ENCODE results near the gene MTMR2.

The MTMR2 gene

DNA sequence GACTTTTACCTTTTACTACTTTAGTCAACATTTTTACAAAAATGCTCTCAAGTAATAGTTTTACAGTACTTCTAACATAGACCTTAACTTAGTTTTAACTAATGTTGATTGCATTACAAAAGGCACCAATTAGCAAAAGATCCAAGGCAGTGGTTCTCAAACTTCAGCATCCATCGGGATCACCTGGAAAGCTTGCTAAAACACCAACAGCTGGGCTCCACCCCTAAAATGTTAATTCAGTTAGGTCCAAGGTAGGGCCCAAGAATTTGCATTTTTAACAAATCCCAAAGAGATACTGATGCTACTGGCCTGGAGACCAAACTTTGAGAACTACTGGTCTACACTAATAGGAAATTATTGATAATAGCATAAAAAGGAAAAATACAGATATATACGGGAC, 5.9 kb downstream of the MTMR2 start:
- DNase-seq (ENCODE audit: low spot score) = no peak

DNA sequence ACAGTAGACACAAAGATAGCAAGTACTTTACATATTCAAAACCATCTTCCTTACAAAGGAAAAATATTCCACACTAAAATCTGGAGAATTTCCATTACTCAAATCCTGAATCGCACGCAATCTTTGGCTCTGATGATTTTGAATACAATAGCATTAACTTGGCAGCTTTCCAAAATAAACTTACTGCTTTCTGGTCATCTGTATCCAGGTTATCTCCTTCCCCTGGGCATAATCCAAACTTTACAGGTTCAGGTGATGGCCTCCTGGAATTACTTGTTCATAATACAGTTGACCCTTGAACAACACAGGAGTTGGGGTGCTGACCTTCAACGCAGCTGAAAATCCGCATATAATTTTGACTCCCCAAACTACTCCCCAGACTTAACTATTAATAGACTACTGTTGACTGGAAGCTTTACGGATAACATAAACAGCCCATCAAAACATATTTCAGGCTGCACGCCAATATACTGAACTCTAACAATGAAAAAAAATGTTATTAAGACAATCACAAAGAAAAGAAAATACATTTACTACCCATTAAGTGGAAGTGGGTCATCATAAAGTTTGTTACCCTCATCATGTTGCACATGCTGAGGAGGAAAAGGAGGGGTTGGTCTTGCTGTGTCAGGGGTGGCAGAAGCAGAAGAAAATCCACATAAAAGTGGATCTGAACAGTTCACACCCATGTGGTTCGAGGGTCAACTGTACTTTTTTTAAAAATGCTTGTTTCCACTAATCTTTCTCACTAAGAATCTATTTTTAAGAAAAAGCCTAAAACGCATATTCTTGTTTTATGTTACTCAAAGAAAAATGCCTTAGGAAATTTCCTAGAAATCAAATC, 6.5 kb downstream of the MTMR2 start:
- no peak for DNase-seq (ENCODE audit: low spot score)

DNA sequence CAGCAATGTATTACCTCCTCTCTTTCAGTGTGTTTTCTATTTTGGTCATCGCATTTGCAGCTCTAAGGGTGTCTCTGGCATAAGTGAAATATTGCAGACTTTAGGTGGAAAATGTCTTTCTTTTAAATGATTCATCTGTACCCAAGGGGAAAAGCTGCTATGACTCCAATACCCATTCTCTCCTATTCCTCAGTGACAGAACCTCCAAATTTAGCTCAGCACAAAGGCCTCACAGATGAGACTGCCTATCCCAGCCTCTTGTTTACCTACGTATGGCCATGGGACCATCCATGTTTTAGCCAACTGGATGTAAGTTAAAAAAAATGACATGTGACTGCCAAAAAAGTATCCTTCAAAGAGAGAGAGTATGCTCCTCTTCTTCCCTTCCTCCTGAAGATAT, 7.9 kb downstream of the MTMR2 start:
- no peak for DNase-seq (ENCODE audit: low spot score)

DNA sequence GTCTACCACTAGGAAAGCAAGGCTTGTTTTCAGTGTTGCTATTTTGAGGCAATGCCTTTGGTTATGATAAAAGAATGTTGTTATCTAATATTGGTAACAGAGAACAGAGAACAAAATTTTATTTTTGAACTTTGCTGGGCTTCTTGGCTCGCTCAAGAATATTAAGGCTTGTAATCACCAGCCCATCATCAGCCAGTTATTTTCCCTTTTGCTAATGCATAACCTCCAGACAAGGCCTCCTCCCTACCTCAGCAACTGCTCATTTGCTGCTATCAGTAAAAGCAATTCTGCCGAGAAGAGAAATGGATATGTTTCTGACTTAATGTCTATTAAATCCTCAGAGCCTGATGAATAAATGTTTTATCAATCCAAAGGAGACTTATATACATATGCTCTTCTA, 8.9 kb downstream of the MTMR2 start:
- DNase-seq (ENCODE audit: low spot score) = no peak

DNA sequence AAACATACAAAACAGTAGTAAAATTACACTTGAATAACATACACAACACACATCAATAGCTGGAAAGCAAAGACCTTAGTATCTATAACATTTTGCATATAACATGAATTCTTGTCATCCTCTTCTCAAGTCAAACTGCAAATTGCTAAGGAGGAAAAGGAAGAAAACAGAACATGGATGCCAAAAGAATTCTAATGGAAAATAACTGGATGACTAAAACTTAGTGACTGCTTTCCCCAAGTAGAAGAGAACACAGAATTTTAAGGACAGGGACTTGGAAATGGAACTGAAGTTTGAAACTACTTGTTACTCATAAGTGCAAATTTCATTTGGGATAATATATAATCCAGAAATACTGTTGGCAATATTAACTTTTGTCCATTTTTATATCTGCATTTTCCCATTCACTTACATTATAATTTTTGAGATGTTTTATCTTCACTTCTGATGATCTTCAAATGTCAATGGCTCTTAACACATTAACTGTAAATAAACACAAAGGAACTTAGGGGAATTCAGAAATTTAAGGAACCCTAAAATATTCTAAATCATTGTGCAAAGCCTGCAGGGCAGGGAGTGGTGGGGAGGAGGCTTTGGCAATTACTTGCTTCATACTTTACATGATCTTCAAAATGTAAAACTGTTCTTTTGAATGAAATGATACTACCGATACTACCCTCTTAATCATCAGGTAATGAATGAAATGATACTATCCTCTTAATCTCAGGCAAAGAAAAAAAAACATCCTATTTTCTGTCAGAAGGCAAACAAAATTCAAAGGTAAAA, 9.9 kb downstream of the MTMR2 start:
- DNase-seq (ENCODE audit: low spot score) = no peak

DNA sequence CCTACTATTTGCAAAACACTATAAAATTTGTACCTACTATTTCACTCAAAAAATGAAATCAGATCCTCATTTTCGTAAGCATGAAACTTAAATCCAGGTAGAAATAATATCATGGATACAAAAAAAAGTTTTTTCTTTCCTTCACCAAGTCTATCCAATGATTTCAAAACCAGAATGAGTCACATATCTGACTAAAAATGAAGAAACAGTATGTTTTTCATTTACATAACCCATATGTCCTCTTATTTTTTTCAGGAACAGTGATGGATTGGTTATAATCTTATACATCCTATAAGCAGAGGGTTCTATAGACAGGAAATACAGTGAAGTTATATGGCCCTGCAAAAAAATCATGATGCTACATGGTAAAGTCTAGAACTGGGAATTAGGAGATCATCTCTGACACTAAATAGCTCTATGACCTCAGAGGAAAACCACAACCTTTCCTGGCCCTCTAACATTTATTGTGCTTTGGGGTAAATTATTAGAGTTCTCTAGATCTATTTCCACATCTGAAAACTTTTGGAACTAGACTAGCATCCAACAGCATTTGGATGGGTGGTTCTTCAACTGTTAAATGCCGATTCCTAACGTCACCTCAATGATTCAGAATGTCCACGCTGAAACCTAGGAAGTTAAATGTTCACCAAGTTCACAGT, 10.9 kb downstream of the MTMR2 start:
- DNase-seq (ENCODE audit: low spot score) = no peak

DNA sequence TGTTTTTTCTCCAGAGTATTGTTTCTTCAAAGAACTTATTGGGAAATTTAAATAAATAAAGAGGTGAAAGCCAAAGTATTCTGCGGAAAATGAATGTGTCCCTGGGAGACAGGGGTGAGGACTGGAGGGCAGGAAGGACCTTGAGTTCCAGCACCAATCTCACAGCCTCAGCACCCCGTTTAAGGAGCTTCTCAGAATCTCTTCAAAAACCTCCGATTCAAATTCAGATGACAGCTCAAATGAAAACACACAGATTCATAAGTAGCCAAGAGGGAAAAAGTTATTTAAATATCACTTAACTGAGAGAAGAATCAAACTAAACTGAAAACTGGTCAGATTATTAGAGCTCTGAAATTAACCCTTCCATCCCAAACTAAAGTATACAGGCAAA, 12.5 kb downstream of the MTMR2 start:
- DNase-seq (ENCODE audit: low spot score) = no peak

DNA sequence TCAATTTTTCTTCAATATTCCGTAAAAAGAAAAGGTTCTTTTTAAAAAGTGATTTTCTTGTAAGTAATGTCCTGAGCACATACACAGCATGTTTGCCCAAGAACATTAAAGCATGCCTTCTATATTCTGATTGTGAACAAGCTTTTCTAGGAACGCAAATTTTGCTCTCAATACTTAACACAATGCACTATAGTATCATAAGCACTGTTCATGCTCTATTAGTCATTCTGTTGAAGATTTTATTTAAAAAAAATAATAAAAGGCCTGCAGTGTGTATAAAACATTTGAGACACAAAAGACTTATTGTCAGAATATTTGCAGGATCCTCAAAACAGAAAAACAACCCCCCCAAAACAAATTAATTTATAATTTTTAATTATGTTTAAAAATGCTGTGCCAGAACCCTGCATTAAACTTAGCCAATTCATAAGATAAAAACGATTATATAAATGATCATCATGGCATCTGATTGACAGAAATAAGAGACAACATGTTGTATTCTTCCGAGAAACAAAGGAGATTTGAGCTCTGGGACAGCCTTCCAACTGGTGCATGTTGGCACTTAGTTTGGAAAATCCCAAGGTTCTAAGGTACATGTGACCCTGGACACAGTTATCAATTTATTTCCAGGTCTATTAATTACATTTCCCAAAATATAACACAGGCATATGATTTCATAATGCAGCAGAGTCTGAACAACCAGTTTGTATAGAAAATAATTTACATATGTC, 13.1 kb downstream of the MTMR2 start:
- no peak for DNase-seq (ENCODE audit: low spot score)

DNA sequence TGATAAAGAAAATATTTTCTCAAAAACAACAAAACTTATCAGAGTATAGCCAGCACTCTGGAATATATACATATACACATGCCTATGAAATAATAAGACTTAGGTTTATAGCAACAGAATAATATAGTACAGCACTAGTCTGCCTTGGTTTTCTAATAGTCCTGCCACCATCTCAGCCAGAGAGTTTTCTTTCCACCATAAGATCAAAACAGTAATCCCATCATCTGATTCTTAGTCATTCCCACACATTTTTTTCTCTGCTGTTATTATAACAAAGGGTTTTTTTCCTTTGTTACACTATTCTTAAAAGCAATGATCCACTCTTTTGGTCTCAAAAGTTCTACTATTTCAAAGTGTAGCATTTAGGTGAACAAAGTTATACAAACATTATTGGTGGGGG, 15.1 kb downstream of the MTMR2 start:
- no peak for DNase-seq (ENCODE audit: low spot score)

DNA sequence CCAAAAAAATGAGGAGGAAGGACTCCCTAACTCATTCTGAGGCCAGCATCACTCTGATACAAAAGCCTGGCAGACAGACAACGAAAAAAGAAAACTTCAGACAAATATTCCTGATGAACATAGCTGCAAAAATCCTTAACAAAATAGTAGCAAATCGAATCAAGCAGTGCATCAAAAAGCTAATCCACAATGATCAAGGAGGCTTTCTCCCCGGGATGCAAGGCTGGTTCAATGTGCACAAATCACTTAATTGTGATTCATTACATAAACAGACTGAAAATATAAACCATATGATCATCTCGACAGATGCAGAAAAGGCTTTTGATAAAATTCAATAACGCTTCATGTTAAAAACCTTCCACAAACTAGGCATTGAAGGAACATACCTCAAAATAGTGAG, 16.4 kb downstream of the MTMR2 start:
- no peak for DNase-seq (ENCODE audit: low spot score)

DNA sequence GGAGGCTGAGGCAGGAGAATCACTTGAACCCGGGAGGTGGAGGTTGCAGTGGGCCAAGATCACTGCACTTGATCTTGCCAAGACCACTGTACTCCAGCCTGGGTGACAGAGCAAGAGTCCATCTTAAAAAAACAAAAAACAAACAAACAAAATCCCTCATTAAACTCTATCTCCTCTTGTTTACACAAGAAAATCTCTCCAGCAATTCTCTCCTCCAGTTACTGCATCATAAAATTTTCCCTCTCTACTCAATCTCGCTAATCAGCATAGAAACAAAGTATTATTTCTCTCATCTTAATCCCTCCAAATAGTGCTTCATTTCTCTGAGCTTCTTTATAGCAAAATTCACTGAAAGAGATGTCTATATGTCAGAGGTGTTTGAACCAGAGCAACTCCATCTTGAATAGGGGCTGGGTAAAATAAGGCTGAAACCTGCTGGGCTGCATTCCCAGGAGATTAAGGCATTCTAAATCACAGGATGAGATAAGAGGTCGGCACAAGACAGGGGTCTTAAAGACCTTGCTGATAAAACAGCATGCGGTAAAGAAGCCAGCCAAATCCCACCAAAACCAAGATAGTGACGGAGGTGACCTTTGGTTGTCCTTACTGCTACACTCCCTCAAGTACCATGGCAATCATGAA, 19.8 kb downstream of the MTMR2 start:
- no peak for DNase-seq (ENCODE audit: low spot score)

DNA sequence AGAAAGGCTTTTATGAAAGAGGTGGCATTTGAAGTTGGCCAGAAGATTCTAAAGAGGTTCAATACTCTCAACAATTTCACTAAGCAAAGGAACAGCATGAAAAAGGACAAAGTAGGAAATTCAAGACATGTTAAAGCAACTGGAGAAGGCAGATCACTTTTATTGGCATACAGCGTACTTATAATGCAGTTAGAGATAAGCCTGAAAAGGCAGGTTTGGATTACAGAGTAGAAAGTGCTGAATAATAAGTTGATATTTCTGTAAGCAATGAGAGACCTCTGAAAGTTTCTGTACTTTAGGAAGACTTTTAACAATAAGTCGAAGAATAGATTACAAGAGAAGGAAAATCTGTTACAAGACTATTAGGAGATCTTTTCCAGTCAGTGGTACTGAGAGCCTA, 25.1 kb downstream of the MTMR2 start:
- no peak for DNase-seq (ENCODE audit: low spot score)

DNA sequence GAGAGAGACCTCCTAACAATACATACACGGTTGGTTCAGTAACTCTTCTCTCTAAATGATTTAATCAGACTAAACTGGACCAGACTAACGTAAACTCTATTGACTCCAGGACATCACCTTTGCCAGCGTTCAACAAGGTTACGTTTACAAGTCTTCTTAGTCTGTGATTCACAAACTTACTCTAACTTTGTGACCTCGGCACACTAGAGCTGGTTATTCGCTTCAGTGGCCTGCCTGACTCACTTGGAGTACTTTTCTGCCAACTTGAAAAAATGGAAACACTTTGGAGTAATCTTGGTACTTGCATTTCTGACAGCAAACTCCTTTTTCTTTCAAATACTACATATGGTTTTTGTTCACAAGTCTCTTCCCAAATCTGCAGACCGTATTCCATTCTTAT, 26.2 kb downstream of the MTMR2 start:
- no peak for DNase-seq (ENCODE audit: low spot score)

DNA sequence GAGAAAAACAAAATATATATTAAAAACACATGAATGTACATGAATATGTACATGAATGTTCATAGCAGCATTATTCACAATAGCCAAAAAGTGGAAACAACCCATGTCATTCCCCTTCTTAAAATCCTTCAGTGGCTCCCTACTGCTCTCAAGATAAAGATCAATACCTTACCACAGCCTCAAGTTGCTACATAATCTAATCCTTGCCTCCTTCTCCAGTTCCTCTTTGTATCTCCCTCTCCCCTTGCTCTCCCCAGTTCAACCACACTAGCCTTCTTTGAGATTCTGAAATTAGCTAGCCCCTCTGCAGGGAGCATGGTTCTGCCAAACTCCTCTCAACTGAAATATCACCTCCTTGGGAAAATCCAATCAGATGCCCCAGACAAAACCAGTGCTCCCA, 28.1 kb downstream of the MTMR2 start:
- no peak for DNase-seq (ENCODE audit: low spot score)

DNA sequence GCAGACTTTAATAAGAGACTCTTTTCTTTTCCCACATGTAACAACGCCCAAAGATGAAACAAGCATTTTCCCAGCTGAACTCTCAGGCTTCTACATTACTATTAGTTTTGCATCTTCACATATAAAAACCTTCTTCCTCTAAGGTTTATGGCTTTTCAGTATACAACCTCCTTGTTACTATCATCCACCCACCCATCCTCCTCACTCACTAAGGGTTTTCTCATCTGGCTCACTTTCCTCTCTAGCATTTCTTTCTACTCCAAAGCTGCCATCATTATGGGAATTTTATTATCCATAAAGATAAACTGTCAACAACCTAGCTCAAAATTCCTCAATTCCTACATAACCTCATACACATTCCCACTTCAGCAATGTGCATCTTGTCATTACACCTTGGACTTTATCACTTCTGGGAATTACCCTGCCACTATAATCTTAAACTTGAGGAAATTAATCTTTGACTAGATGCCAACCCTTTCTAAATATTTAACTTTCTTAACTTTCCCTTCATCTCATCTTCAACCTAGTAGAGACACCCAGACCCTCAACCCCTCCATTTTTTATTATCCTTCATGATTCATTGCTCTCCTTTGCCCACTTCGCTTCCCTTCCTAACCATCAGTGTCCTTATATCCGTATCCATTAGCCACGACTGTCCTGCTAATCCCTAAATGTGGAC, 30.9 kb downstream of the MTMR2 start:
- no peak for DNase-seq (ENCODE audit: low spot score)

DNA sequence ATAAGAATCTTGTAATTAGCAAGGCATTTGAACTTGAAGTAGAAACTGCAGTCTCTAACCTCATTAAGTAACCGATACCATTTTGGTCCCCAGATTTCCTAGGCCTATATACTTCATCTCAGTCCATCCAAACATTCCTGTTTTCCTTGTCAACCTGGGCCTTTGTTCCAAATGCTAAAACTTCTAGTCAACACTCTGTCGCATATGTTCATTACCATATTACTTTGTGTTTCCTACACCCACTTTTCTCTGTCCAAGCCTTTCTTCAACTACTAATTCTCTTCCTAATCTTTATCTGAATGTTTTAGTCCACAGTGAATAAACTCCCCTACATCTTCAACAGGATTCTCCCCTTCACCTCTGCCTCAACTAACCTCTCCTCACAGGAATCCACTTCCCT, 31.4 kb downstream of the MTMR2 start:
- no peak for DNase-seq (ENCODE audit: low spot score)

DNA sequence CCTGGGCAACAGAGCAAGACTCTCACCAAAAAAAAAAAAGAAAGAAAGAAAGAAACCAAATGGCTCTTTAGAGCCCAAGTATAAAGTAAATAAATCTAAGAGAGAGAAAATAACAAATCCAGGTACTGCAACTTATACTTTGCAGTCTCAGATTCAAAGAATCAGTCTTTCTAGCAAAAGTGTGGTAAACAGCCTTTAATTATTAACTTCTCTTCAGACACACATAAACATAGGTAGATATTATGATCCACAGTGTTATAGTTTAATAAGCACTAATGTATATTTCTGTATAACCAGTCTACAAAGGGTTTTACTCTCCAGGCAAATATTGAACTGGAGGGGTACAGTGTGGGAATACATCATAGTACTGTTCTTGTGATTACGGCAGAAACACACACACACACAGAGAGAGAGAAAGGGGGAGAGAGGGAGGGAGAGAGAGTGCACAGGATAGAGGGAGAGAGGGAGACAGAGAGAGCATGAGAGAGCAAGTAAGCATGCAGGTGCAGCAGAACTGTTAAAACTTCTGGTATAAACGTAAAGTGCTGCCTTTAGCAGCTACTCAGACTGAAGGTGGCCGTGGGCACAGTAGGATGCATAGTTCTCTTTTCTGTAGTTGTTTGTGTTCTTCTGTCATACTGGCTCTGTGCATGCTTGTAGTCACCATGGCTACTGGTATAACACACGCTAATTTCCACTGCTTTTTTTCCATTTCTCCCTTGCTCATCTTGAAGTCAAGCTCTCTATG, 32.3 kb downstream of the MTMR2 start:
- no peak for DNase-seq (ENCODE audit: low spot score)

DNA sequence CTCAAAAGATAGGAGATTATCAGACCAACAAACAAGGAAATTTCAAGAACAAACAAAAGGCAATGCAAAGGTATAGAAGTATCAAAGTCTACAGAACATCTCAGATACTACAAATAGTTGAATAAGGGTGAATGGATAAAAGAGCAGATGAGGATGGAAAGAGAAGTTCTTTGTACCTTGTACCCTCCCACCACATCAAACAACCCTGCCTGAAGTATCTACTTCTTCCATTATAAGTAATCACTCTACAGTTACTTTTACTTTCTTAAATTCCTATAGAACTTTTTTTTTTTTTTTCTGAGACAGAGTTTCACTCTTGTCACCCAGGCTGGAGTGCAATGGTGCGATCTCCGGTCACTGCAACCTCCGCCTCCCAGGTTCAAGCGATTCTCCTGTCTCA, 35.1 kb downstream of the MTMR2 start:
- DNase-seq (ENCODE audit: low spot score) = no peak

DNA sequence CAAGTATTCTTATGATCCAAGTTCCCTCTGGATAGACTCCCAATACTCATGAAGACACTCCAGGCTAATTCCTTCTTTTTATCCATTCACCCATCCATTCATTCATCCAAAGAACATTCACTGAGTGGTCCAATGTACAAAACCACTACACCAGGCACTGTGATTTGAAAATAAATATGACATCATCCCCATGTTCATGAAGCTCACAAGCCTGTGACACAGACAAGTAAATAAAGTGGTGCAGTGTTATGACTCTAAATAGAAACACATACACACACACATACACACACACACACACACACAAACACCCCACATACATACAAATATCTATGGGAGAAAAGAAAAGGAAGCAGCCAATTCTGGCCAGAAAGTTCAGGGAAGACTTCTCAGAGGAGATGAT, 35.5 kb downstream of the MTMR2 start:
- DNase-seq (ENCODE audit: low spot score) = no peak

DNA sequence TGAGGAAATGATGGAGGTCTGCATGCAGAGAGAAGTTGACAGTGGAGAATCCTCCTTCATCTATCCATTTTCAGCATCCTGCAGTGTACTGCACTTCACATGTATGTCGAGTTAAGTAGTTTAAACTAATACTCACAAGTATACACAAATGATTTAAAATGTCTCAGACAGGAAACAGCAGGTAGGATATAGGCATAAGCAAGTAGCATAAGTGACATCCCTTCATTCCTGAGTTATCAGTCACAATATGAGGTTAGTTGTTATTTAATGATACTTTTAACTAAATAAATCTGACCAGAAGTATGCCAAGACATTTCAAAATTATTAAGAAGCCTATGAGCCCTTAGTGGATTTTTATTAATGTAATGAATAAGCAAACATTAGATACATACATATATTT, 37.4 kb downstream of the MTMR2 start:
- DNase-seq (ENCODE audit: low spot score) = no peak

DNA sequence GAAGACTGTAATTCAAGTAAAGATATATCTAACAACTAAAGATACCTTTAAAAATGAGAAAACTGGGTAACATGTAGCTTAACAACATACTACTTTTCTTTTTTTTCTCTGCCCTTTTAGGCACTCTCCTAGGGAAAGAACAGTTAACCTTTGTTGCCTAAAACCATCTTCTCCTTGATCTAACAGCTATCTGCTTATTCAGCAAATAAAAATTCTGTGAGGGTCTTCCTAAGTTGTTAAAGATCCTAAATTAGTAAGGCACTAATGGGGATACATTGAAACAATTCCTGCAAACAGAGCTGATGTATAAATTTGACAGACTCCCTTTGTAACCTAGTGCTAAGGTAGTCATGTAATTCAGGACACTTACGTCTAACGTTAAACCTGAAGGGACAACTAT, 39.1 kb downstream of the MTMR2 start:
- no peak for DNase-seq (ENCODE audit: low spot score)

Measured in CD4-positive, alpha-beta T cell treated with Interleukin-2 at 100 ng/mL for 4 hours (primary cell).